K562 (cell line): ENCODE measurements around the gene MAP3K6. TPM values are rescaled to one million over a fixed set of nuclear protein-coding genes. Genes with fewer than 3 reads are reported as not detected.

Experiments used
- BCL6 ChIP-seq: fragments of 250-450 bp; sonication (Bioruptor Pico); IDR thresholded peaks from 2 replicates; pipeline ENCODE4 v1.4.0; 2020
- E2F5 ChIP-seq: sonication (generic); formaldehyde crosslinking; IDR thresholded peaks from 2 replicates; pipeline ENCODE4 v1.8.0; 2022; ENCODE audit warnings: mild to moderate bottlenecking, missing genetic modification reagents
- IFI16 ChIP-seq: fragments of 250-450 bp; sonication (Bioruptor Pico); IDR thresholded peaks from 2 replicates; pipeline ENCODE4 v2.1.2; 2022; ENCODE audit warnings: mild to moderate bottlenecking, inconsistent platforms
- NR1H2 ChIP-seq: sonication (generic); formaldehyde crosslinking; IDR thresholded peaks from 2 replicates; pipeline ENCODE4 v1.4.0; 2020; ENCODE audit warnings: mild to moderate bottlenecking, missing genetic modification reagents
- PHF21A ChIP-seq: fragments of 450-650 bp; IDR thresholded peaks from 2 replicates; pipeline ENCODE4 v1.6.1; 2017; ENCODE audit warnings: low read depth, borderline replicate concordance
- STAT5B ChIP-seq: fragments of 250-450 bp; sonication (Bioruptor Pico); IDR thresholded peaks from 2 replicates; pipeline ENCODE4 v1.8.0; 2021; ENCODE audit warnings: mild to moderate bottlenecking, inconsistent platforms
- TRIM25 ChIP-seq: fragments of 450-650 bp; IDR thresholded peaks from 2 replicates; pipeline ENCODE4 v1.7.0; 2016; ENCODE audit warnings: borderline replicate concordance
- USF1 ChIP-seq: sonication (generic); formaldehyde crosslinking; IDR thresholded peaks from 2 replicates; pipeline ENCODE4 v1.9.0; 2022; ENCODE audit warnings: mild to moderate bottlenecking, missing genetic modification reagents
- ZBTB12 ChIP-seq: fragments of 250-450 bp; sonication (Bioruptor Pico); IDR thresholded peaks from 2 replicates; pipeline ENCODE4 v1.4.0; 2020
- ZBTB17 ChIP-seq: fragments of 450-650 bp; formaldehyde crosslinking; IDR thresholded peaks from 2 replicates; pipeline ENCODE4 v1.4.0; 2020; ENCODE audit warnings: mild to moderate bottlenecking
- ZKSCAN8 ChIP-seq: fragments of 200-800 bp; sonication (Bioruptor generic); IDR thresholded peaks from 2 replicates; pipeline ENCODE4 v1.6.1; 2016; ENCODE audit warnings: missing genetic modification characterization, missing compliant biosample characterization
- ZNF184 ChIP-seq: sonication (generic); formaldehyde crosslinking; IDR thresholded peaks from 2 replicates; pipeline ENCODE4 v1.5.0; 2020; ENCODE audit warnings: missing genetic modification reagents
- ZNF511 ChIP-seq: sonication (generic); formaldehyde crosslinking; IDR thresholded peaks from 2 replicates; pipeline ENCODE4 v1.8.0; 2022; ENCODE audit warnings: mild to moderate bottlenecking, missing genetic modification reagents
- polyA plus RNA-seq, 8 experiments: library from polyadenylated mRNA; depleted of rRNA in 4 of 8; stranded (reverse) in 5 of 8; unstranded in 3 of 8; fragments of >200 nt; fragmentation: Nextera tagmentation in 2 of 8; fragmentation: Illumina TruSeq in 1 of 8; extraction: Ambion mirVana in 2 of 8; extraction: Trizol in 1 of 8; gene quantifications; 2 replicates each; pipeline versions ENCODE4 v1.2.1 to v1.2.3, GENCODE V29; 2011 to 2014; ENCODE audit warnings: inconsistent platforms in 1 of 8, missing spikeins in 1 of 8
- total RNA-seq, 7 experiments: library from RNA; depleted of rRNA in 6 of 7; stranded (reverse); fragments of >200 nt in 6 of 7; fragmentation: Illumina TruSeq in 2 of 7; extraction: Trizol in 2 of 7; gene quantifications; 2 replicates each; pipeline versions ENCODE4 v1.2.1 to v1.2.3, GENCODE V29; 2011 to 2021; ENCODE audit warnings: low replicate concordance in 1 of 7

MAP3K6 gene
- total and polyA plus RNA-seq, 9 of the 15 experiments (the other 6 are each of a cell fraction or from before 2014, with no cell fraction given) = 0.99 to 21.9 (median 7.0) TPM

DNA sequence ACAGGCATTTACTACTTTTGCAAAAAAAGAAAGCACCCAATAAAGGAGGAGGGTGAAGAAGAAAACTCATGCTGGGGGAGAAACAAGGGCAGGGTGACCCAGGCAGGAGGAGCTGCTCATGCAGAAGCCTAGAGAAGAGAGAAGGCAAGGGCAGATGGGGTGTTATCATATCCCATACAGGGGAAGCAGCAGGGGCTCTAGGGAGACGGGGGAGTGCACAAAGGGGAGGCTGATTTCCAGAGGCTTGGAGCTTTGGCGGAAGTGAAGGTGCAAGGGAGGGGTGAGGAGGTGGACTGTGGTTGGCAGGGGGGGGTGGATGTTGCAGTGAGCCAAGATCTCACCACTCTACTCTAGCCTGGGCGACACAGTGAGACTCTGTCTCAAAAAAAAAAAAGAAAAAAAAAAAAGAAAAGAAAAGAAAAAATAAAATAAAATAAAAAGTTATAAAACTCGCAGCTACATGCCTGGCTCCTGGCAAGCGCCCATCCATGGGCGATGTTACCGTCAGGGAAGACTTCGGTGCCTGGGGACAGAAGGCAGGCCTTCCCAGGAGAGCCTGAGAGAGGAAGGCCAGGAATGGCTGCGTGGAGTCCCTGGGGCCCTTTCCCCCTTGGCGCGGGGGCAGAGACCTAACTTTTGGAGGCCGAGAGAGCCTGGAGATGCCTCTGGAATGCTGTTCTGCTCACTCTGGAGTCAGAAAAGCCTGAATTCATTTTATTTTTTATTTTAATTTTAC is 11.2 kb upstream of the MAP3K6 start (continued):
- TF ChIP-seq TRIM25 (no peak), STAT5B (CRISPR knock-in tag) (no peak), USF1 (no peak), BCL6 (no peak), ZNF511 (CRISPR knock-in tag) (no peak), NR1H2 (CRISPR knock-in tag) (no peak), E2F5 (CRISPR knock-in tag) (no peak), ZBTB12 (CRISPR knock-in tag) (no peak), ZBTB17 (CRISPR knock-in tag) (no peak), ZNF184 (CRISPR knock-in tag) (no peak), IFI16 (CRISPR knock-in tag) (no peak), PHF21A (no peak), ZKSCAN8 (CRISPR knock-in tag) (no peak)
